Keratinocyte (primary cell): ENCODE measurements around the gene CDIPT.

Experiments
- CTCF ChIP-seq, 3 experiments: IDR thresholded peaks in 1 of 3; conservative IDR thresholded peaks in 1 of 3; optimal IDR thresholded peaks in 1 of 3; 2 replicates in 2 of 3; 3 replicates in 1 of 3; pipeline versions ENCODE3 to v1.5.1; 2011; ENCODE audit warnings: low read length in 3 of 3, mild to moderate bottlenecking in 3 of 3, moderate library complexity in 2 of 3, control low read depth in 1 of 3, inconsistent platforms in 1 of 3; ENCODE audit not compliant: insufficient read depth in 2 of 3; ENCODE audit errors: extremely low read depth in 1 of 3
- EZH2 ChIP-seq: IDR thresholded peaks from one replicate; pipeline ENCODE4 v1.6.1; 2012; ENCODE audit warnings: inconsistent platforms, mild to moderate bottlenecking, low read length, moderate library complexity

DNA sequence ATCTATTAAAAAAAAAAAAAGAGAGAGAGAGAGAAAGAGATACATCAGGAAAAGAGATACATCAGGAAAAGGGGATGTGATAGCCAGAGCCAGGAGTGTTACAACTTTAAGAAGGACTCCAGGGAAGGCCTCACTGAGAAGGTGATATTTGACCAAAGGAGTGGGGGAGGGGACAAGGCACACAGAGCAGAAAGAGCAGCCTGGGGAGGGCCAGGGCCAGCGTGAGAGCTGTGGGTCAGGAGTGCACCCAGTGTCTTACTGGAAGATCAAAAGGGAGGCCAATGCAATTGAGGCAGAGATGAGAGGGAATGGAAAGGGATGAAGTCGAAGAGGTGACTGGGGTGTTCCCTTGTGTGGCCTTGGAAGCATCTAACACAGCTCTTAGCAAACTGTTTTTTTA is 44.9 kb upstream of the CDIPT start:
- TF ChIP-seq CTCF (optimal IDR thresholded peaks at IDR 0.05 in 1 of 3, IDR thresholded peaks at IDR 0.05 in 1 of 3, conservative IDR thresholded peaks at IDR 0.05 in 1 of 3; ENCODE audit: extremely low read depth in 1 of 3, insufficient read depth in 2 of 3, low read length in 3 of 3) (no peak), EZH2 (no peak)
